ENCODE data around the gene HYLS1. TPM values are rescaled to one million over a fixed set of nuclear protein-coding genes. Genes with fewer than 3 reads are reported as not detected.

Gene HYLS1
- total RNA-seq, 1 experiment from 2014 or later, result 2.5 TPM

DNA sequence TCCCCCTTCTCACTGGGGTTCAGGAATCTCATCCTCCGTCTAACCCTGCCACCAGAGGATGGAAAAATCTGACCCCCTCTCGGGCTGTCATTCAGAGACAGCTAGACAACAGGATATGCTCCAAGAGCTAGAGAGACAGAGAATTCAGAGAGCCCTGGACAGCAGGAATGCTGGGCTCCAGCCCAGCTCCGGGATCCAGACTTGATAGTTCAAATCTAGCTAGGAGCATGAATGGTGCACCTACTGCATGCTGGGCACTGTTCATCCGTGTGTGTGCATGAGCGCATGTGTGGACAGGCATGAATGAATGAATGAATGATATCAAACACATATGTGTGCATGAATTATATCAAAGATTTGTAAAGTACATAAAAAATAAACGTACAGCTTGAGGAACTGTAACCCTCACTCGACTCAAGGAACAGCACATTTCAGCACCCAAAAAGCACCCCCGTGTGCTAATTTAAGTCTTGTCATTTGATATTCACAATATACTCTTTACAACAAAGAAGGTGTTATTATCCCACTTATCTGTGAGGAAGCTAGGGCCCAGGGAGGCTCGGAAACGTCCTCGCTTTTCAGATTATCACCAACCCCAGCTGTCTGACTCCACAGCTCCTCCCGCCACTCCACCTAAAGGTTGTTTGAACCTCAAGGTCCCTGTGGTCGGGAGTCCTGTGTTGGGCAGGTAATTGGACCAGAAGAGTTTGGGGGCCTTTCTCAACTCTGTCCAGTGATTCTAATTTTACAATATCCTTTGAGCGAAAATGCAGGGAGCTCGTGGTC lies 57.7 kb downstream of the HYLS1 start:
- intact Hi-C loops (cut with micrococcal nuclease; ENCODE audit: unreplicated experiment), result no loop called here
- H3K36me3 Mint-ChIP-seq (ENCODE audit: insufficient read depth, unreplicated experiment), result no peaks in the 10 kb centered on the region
- H3K4me1 ChIP-seq, result no peaks in the 10 kb centered on the region
- no peaks in the 10 kb centered on the region for H3K9me3 Mint-ChIP-seq (ENCODE audit: unreplicated experiment)
- H3K4me1 Mint-ChIP-seq (ENCODE audit: low read depth, unreplicated experiment), result peaks cover 5% of the 10 kb centered on the region
- no peaks in the 10 kb centered on the region for H3K9me3 ChIP-seq
- no peak overlapping the region for H3K4me3 ChIP-seq (ENCODE audit: low read depth, low read length)
- TF ChIP-seq, protein P1, sequence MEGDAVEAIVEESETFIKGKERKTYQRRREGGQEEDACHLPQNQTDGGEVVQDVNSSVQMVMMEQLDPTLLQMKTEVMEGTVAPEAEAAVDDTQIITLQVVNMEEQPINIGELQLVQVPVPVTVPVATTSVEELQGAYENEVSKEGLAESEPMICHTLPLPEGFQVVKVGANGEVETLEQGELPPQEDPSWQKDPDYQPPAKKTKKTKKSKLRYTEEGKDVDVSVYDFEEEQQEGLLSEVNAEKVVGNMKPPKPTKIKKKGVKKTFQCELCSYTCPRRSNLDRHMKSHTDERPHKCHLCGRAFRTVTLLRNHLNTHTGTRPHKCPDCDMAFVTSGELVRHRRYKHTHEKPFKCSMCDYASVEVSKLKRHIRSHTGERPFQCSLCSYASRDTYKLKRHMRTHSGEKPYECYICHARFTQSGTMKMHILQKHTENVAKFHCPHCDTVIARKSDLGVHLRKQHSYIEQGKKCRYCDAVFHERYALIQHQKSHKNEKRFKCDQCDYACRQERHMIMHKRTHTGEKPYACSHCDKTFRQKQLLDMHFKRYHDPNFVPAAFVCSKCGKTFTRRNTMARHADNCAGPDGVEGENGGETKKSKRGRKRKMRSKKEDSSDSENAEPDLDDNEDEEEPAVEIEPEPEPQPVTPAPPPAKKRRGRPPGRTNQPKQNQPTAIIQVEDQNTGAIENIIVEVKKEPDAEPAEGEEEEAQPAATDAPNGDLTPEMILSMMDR (IDR thresholded peaks at IDR 0.05; ENCODE audit: insufficient read depth in 1 of 2, low read depth in 1 of 2, low read length in 1 of 2, severe bottlenecking in 1 of 2, unreplicated experiment in 1 of 2), result no peak
- no peak overlapping the region for H3K27ac Mint-ChIP-seq (ENCODE audit: unreplicated experiment)
- no peaks in the 10 kb centered on the region for H3K36me3 ChIP-seq (ENCODE audit: control insufficient read depth, insufficient read depth, low read length)
- no peak overlapping the region for H3K4me3 Mint-ChIP-seq (ENCODE audit: unreplicated experiment)
- ChIA-PET POLR2A (no interaction called here), CTCF (interaction anchor here (1.1 to 2.5 kb wide), 2 partner anchors 116 to 249 kb away, joined by 4 to 11 read pairs; no protein-coding TSS in a partner anchor)
- peaks cover 6% of the 10 kb centered on the region for H3K27me3 Mint-ChIP-seq (ENCODE audit: insufficient read depth, unreplicated experiment)
- H3K27me3 ChIP-seq (replicated peaks; ENCODE audit: control insufficient read depth, insufficient read depth, low read length), result 0 out of 2 replicates have a peak, but pooled peaks cover 1% of the 10 kb centered on the region
- DNase-seq, result no peak
- BruUV-seq (replicated peaks), result no TSS peak

DNA sequence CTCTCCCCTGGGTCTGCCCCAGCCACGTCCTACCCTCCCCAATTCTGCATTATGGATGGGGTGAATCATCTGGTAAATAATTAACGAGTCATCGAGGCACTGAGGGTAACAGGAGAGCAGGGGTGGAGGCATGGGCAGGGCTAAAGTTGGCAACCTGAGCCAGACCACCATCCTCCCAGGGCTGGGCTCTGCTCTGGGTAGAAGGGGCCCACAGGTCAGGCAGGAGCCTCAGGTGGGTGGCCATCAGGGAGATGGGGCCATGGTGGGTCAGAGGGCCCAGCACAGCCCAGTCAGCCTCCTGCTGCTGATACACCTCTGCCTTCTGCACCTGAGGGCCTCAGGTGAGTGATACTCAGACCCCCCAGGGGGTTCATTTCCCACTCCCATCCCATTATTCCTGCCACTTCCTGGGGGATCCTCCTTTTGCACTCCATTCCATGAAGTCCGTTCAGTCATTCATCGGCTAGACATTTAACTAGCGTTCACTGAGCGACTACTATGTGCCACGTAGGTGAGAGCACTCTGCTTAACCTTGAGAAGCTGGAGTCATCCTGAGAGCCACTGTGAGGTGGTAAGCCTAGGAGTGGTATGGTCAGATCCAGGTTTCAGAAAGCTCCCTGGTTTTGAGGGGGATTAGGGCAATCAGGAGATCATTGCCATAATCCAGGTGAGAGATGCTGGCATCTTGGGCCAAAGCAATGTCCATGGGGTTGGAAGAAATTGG lies 58.5 kb downstream of the HYLS1 start, which contains the start of gene VSIG10L2:
Gene VSIG10L2, plus strand, starts transcription at position 248 of the 724 bp plus-strand sequence. Its CDS starts 12 bp downstream, at position 260.
- TF ChIP-seq, protein P1 (IDR thresholded peaks at IDR 0.05; ENCODE audit: insufficient read depth in 1 of 2, low read depth in 1 of 2, low read length in 1 of 2, severe bottlenecking in 1 of 2, unreplicated experiment in 1 of 2), result no peak

DNA sequence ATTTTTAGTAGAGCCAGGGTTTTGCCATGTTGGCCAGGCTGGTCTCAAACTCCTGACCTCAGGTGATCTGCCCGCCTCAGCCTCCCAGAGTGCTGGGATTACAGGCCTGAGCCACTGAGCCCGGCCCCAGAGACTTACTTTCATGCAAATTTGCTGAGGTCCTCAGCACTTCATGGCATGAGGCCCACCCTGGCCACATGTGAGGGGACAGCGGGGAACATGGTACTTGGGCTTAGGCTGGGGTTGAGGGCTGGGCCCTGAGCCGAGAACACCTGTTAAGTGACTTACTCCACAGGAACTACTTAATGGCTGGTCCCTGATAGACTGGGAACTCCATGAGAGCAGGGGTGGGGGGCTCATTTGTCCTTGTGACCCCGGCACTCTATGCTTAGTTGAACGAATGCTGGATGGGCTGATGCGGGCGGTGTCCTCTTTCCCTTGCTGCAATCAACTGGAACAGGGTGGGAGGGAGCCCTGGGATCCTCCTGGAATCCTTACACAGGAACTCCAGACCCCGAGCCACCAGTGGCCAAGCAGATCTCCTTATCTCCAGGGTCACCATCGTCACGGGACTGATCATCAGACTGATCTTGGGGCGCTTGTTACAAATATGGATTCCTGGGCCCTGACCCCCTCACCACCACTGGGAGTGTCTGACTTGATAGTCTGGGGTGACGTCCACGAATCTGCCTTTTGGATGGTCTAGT lies 59.4 kb downstream of the HYLS1 start:
- H3K36me3 ChIP-seq (ENCODE audit: control insufficient read depth, insufficient read depth, low read length), result no peaks in the 10 kb centered on the region
- no peak for DNase-seq
- H3K4me1 ChIP-seq, result no peaks in the 10 kb centered on the region
- POLR2A ChIA-PET, result no interaction called here
- intact Hi-C loops (cut with micrococcal nuclease; ENCODE audit: unreplicated experiment), result no loop called here
- H3K9me3 ChIP-seq, result no peaks in the 10 kb centered on the region
- H3K9me3 Mint-ChIP-seq (ENCODE audit: unreplicated experiment), result no peaks in the 10 kb centered on the region
- CTCF ChIA-PET, result interaction anchor here (0.7 kb wide), 1 partner anchor 10 kb away, joined by 3 read pairs; no protein-coding TSS in a partner anchor
- TF ChIP-seq, protein P1 (IDR thresholded peaks at IDR 0.05; ENCODE audit: insufficient read depth in 1 of 2, low read depth in 1 of 2, low read length in 1 of 2, severe bottlenecking in 1 of 2, unreplicated experiment in 1 of 2), result no peak
- no peak overlapping the region for H3K4me3 ChIP-seq (ENCODE audit: low read depth, low read length)
- H3K27me3 Mint-ChIP-seq (ENCODE audit: insufficient read depth, unreplicated experiment), result peaks cover 11% of the 10 kb centered on the region
- H3K4me3 Mint-ChIP-seq (ENCODE audit: unreplicated experiment), result no peak overlapping the region
- H3K27ac Mint-ChIP-seq (ENCODE audit: unreplicated experiment), result no peak overlapping the region
- no peaks in the 10 kb centered on the region for H3K36me3 Mint-ChIP-seq (ENCODE audit: insufficient read depth, unreplicated experiment)
- 0 out of 2 replicates have a peak, but pooled peaks cover 1% of the 10 kb centered on the region for H3K27me3 ChIP-seq (replicated peaks; ENCODE audit: control insufficient read depth, insufficient read depth, low read length)
- H3K4me1 Mint-ChIP-seq (ENCODE audit: low read depth, unreplicated experiment), result peaks cover 5% of the 10 kb centered on the region
- no TSS peak for BruUV-seq (replicated peaks)

More for the DNA sequence above, 58.5 kb downstream of the HYLS1 start, which contains the start of gene VSIG10L2:
- no peaks in the 10 kb centered on the region for H3K9me3 ChIP-seq
- peaks cover 5% of the 10 kb centered on the region for H3K4me1 Mint-ChIP-seq (ENCODE audit: low read depth, unreplicated experiment)
- ChIA-PET POLR2A (no interaction called here), CTCF (interaction anchor here (1.1 to 2.5 kb wide), 2 partner anchors 116 to 248 kb away, joined by 4 to 11 read pairs; no protein-coding TSS in a partner anchor)
- DNase-seq, result no peak
- no peaks in the 10 kb centered on the region for H3K36me3 Mint-ChIP-seq (ENCODE audit: insufficient read depth, unreplicated experiment)
- H3K27ac Mint-ChIP-seq (ENCODE audit: unreplicated experiment), result no peak within 1 kb of the TSS
- no peak within 1 kb of the TSS for H3K4me3 ChIP-seq (ENCODE audit: low read depth, low read length)
- intact Hi-C loops (cut with micrococcal nuclease; ENCODE audit: unreplicated experiment), result no loop called here
- no peak within 1 kb of the TSS for H3K4me3 Mint-ChIP-seq (ENCODE audit: unreplicated experiment)
- peaks cover 6% of the 10 kb centered on the region for H3K27me3 Mint-ChIP-seq (ENCODE audit: insufficient read depth, unreplicated experiment)
- no peaks in the 10 kb centered on the region for H3K9me3 Mint-ChIP-seq (ENCODE audit: unreplicated experiment)
- no TSS peak for BruUV-seq (replicated peaks)
- 0 out of 2 replicates have a peak, but pooled peaks cover 1% of the 10 kb centered on the region for H3K27me3 ChIP-seq (replicated peaks; ENCODE audit: control insufficient read depth, insufficient read depth, low read length)
- no peaks in the 10 kb centered on the region for H3K36me3 ChIP-seq (ENCODE audit: control insufficient read depth, insufficient read depth, low read length)
- H3K4me1 ChIP-seq, result no peaks in the 10 kb centered on the region
